NCI-H69 (cell line): ENCODE results near the gene PACS2.
"Not testable (repeated sequence)": the region's sequence is repeated elsewhere in the genome, so short reads cannot be mapped to it uniquely, and the experiment has no call there.

ENCODE experiments used
- DNase-seq: peaks from one replicate; lab custom pipeline; 2025; lab: John Stamatoyannopoulos, UW

The PACS2 gene

DNA sequence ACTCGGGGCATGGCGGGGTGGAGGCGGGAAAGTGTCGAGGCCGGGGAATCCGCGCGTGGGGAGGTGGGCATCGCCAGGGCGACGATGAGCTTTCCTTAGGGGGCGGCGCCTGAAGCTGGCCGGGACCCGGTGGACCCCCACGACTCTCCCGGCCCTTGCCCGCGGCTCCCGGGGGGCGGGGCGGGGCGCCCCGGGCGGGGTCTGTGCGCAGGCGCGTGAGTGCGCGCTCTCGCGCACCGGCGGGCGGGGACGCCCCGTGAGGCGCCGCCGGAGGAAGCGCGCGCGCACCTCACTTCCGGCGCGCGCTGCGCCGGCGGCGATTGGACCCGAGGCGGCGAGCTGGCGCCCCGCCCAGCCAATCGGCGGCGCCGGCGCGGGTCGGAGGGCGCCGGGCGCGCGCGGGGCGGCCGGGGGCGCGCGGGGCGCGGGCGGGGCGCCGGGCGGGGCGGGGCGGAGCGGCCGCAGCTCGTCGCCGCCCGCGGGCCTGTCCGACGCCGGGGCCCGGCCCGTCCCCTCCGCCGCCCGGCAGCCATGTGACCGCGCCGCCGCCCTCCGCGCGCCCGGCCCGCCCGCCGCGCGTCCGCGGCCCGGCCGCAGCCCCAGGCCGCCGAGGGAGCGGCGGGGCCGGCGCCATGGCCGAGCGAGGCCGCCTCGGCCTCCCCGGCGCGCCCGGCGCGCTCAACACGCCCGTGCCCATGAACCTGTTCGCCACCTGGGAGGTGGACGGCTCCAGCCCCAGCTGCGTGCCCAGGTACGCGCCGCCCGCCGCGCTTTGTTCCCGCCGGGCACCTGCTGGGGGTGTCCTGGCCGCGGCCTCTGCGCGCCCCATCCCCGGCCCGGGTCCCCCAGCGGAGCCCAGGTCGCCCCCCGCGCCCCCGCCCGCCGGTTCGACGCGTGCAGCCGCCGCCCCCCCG lies at the start of gene PACS2:
Gene PACS2 (plus strand): TSS at position 462 of the 914 bp plus-strand sequence. CDS start 171 bp downstream, at position 633.
- peak; percentile 95 for DNase-seq

DNA sequence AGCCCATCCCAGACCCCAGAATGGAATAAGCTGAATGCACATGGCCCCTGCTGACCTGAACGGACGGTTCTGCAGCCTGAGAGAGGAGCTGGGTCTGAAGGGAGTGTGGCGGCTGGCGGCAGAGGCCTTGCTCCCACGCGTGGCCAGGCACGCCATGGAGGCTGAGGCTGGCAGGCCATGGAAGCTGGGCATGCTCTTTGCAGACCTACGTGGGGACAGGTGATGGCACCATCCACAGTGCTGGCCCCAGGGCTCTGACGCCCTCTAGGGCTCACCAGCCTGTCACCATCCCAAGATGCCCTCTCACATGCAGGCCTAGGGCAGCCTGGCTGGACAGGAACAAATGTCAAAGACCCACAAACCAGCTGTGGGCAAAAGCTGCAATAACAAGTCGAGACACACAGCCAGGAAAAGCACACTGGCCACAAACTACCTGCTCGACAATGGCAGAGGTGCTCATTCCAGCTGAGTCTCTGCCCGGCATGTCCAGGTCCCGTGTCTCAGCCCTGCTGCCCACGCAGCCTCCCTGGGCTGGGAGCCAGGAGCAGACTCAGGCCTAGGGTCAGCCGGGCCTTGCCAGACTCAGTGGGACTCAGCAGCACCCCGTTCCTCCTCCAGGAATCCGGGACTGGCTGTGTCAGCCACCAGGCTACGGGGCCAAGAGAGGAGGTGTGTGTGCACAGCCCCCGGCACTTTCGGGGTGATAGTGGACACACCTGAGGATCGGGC lies 46.6 kb upstream of the PACS2 start:
- DNase-seq, result no peak

GRCh38 chr14:105268736-105269354 lies 45.7 kb upstream of the PACS2 start:
- no peak for DNase-seq

- no peak for DNase-seq
Measured at GRCh38 chr14:105269405-105269804, 45.1 kb upstream of the PACS2 start.

GRCh38 chr14:105271224-105271890 lies 43.2 kb upstream of the PACS2 start:
- no peak for DNase-seq

- no peak for DNase-seq
Measured at GRCh38 chr14:105272623-105273022, 41.9 kb upstream of the PACS2 start.

GRCh38 chr14:105273062-105273461 lies 41.5 kb upstream of the PACS2 start:
- no peak for DNase-seq

DNA sequence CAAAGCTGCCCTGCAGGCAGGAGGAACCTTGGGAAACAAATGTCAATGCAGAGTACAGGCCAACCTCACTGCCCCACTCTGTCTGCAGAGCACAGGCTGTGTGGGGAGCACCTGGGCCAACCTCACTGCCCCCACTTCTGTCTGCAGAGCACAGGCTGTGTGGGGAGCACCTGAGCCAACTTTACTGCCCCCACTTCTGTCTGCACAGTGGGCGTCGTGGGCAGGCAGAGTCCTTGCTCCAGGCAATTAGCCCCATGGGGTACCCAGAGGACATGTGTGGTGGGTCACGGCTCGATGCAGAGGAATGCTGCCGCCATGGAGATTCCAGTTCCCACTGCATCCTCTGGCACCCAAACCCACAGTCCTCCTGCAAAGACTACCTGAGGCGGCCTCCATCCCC lies 39.9 kb upstream of the PACS2 start:
- DNase-seq, result peak; percentile 18

DNA sequence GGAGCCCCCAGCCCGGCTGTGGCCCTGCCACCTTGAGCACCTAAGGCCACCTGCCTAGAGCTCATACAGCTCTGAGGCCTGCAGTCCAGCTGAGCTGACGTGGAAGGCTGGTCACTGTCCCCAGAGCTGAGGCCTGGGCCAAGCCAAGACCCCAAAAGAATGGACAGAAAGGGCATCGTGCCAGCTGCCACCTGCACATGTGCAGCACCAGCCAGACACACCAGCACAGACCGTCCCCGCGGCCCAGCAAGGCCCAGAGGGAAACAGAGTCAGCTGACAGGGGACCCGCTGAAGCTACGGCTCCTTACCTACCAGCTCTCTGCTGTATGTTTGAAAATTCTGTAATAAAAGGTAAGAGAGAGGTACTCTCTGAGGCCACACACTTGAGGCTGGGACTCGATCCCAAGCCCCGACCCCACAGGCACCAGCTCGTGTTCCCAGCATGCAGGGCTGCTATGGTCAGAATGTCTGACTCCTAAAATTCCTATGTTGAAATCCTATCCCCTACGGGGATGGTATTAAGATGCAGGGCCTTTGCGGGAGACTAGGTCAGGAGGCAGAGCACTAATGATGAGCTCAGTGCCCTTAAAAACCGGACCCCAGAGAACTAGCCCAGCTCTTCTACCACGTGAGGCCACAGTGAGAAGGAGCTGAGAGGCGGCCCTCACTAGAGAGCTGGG lies 39.1 kb upstream of the PACS2 start:
- DNase-seq, result no peak

GRCh38 chr14:105277448-105277847 lies 37.1 kb upstream of the PACS2 start:
- not testable (repeated sequence) for DNase-seq

GRCh38 chr14:105279642-105280361 lies 34.7 kb upstream of the PACS2 start:
- DNase-seq, result no peak

GRCh38 chr14:105280525-105280924 lies 34.0 kb upstream of the PACS2 start:
- DNase-seq, result no peak

GRCh38 chr14:105281371-105282097 lies 33.0 kb upstream of the PACS2 start:
- DNase-seq, result no peak

- no peak for DNase-seq
Measured at GRCh38 chr14:105282098-105282725, 32.3 kb upstream of the PACS2 start.

DNA sequence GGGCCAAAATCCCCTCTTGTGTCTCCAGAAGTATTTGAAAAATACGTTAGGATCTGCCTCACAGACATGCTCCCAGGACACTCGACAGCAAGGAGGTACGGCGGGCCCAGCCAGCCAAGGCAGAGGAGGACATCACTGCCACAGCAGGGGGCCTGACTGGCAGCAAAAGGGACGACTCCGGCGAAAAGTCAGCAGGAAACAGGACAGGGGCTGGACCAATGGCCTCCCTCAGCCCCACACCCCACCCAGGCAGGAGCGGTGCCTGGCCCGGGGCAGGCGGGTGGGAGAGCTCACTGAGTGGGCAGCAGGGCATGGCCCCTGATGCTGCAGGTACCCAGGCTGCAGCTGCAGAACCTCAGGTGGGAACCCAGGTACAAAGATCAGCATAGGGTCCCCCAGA lies 31.5 kb upstream of the PACS2 start:
- no peak for DNase-seq

GRCh38 chr14:105283899-105284298 lies 30.6 kb upstream of the PACS2 start:
- DNase-seq, result no peak

- DNase-seq, result no peak
Measured at GRCh38 chr14:105285174-105285573, 29.4 kb upstream of the PACS2 start.

DNA sequence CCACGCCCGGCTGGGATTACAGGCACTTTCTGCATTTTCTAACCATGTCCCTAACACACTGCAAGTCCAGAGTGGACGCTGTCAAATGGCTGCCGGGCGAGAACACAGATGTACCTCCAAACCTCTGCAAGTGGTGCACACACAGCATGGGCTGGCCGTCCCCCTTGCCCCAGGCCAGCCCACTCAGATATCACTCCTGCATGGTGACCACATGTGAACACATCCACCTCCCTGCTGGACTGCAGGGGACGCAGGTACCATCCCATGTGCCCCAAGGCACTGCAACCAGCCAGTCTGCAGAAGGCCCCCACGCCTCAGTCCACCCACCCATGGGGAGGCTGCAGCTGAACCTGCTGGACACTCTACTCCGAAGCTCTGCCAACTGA lies 27.8 kb upstream of the PACS2 start:
- DNase-seq, result no peak

- no peak for DNase-seq
Measured at GRCh38 chr14:105287249-105288102, 27.1 kb upstream of the PACS2 start.
